MM.1S (cell line): Measurements from ENCODE around the gene CXCR5.

Experiments
- EZH2 ChIP-seq: fragments of 300-600 bp; sonication (generic); optimal IDR thresholded peaks from 2 replicates; pipeline ENCODE3; 2017; ENCODE audit warnings: low read depth, mild to moderate bottlenecking, antibody characterized with exemption, low read length, mixed read lengths
- EZH2phosphoT487 ChIP-seq: fragments of 300-600 bp; sonication (generic); IDR thresholded peaks from 2 replicates; pipeline ENCODE4 v1.6.1; 2018; ENCODE audit warnings: antibody characterized with exemption, low read length
- TF ChIP-seq, protein P1 (sequence below): fragments of 300-600 bp; sonication (generic); IDR thresholded peaks from 2 replicates; pipeline ENCODE4 v1.5.1; 2016; ENCODE audit warnings: antibody characterized with exemption, low read length, mixed read lengths

DNA sequence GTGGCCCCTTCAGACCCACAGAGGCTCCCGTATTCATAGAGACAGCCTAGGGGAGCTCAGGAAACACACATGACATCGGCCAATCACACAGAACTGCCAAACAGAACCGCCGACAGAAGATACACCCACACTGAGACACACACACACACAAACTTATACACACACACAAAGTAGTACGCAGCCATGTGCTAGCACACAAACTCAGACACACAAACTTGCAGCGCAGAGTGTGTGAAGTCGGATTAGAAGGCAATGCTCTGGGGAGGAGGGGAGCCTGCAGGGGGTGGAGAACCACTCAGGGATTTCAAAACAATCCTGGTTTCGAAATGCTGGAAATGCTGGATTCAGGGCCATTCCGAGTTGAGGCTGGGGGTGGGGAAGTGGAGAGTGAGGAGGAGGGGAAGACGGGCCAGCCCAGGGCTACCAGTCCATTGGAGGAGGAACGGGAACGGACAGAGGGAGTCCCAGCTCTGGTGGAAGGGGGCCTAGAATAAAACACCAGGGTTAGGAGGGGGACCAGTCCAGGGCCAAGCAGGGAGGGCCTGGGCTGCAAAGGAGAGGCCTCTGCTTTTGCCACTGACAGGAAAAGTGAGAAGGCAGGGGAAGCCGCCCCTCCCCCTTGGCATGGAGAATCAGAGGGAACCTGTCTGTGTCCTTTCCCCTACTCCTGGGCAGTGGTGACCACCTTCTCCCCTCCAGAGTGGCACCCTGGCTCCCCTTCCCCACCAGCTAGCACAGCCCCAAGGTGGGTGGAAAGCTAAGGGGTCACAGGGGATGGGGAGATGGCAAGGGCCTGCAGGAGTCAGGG, 37.6 kb downstream of the CXCR5 start:
- TF ChIP-seq, protein P1, sequence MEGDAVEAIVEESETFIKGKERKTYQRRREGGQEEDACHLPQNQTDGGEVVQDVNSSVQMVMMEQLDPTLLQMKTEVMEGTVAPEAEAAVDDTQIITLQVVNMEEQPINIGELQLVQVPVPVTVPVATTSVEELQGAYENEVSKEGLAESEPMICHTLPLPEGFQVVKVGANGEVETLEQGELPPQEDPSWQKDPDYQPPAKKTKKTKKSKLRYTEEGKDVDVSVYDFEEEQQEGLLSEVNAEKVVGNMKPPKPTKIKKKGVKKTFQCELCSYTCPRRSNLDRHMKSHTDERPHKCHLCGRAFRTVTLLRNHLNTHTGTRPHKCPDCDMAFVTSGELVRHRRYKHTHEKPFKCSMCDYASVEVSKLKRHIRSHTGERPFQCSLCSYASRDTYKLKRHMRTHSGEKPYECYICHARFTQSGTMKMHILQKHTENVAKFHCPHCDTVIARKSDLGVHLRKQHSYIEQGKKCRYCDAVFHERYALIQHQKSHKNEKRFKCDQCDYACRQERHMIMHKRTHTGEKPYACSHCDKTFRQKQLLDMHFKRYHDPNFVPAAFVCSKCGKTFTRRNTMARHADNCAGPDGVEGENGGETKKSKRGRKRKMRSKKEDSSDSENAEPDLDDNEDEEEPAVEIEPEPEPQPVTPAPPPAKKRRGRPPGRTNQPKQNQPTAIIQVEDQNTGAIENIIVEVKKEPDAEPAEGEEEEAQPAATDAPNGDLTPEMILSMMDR: no peak
- no peak for TF ChIP-seq EZH2
- no peak for TF ChIP-seq EZH2phosphoT487
